Iris pigment epithelial cell (primary cell): Measurements from ENCODE around the gene COLQ.
A peak's percentile ranks its signal among the peaks of the same experiment; 100 is the strongest.
"Not testable (repeated sequence)": the region's sequence is repeated elsewhere in the genome, so short reads cannot be mapped to it uniquely, and the experiment has no call there.

Experiments used
- DNase-seq: peaks from one replicate; pipeline ENCODE4 v3.0.0-alpha.2; 2011; ENCODE audit warnings: low read depth

COLQ gene

DNA sequence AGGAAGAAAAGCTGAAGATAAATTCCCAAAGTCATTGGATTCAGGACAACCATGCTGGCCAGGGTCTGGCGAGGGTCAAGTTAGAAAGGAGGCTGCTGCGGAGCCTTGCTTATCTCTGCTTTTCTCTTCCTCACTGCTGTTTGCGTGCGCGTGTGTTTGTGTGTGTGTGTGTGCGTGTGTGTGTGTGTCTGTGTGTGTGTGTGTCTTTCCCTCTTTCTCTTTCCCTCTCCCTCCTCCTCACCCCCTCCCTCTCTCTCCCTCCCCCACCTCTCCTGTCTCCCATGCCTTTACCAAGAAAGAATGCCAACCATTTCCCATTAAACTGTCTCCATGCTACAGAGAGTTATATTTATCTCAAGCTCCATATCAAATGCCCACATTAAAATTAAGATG, at the start of gene COLQ:
Gene COLQ, minus strand, starts transcription at position 134 of the 393 bp plus-strand sequence. Its CDS starts 81 bp downstream, at position 53.
- DNase-seq: no peak

- DNase-seq: peak; percentile 10
These were observed 41.7 kb upstream of the COLQ start for GRCh38 chr3:15563190-15563589.

- DNase-seq: no peak
These were observed 41.1 kb upstream of the COLQ start for GRCh38 chr3:15562560-15562959.

DNA sequence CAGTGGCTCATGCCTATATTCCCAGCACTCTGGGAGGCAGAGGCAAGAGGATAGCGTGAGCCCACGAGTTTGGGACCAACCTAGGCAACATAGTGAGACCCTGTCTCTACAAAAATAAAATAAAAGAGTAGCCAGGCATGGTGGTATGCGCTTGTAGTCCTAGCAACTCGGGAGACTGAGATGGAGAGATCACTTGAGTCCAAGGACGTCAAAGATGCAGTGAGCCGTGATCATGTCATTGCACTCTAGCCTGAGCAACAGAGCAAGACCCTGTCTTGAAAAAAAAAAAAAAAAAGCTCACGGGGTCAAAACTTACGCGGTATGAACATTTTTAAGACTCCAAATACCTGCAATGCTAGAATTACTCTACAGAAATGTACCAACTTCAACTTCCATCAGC, 37.1 kb upstream of the COLQ start:
- no peak for DNase-seq

DNA sequence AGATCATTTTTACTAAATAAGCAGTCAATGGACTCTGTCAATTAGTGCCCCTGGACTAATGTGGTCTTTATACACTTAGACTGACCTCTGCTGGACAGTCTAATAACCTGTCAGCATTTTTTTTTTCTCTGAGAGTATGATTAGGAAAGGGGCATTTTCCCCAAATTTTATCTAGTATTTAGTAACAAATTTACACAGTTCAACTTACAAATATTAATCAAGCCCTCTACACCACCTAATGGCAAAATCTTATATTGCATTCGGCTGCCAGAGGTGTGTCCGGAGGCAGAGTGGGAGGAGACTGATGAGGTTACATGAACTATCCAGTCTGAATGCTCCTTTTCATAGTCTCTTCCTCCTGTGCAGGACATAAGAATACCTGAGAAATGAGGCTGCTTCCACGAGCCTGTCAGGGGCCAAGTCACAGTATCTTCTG, 36.0 kb upstream of the COLQ start:
- peak; percentile 84 for DNase-seq

DNA sequence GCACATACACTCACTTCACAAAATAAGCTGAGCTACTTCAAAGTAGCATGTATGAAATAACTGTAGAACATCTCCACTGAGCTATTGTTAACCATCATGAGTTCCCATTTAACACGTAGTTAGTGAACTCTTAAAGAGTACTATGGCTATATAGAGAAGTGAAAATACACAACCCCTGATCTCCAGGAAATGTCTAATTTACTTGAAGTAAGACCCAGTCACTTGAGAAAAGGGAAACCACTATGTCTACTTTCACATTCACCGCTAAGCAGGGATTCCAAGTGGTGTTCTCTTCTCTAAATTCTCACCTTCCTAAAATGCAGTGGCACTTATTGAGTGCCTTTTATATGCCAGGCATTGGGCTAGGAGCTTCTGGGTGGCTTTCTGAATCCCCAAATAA, 35.0 kb upstream of the COLQ start:
- DNase-seq: no peak

GRCh38 chr3:15553749-15554148, 32.2 kb upstream of the COLQ start:
- no peak for DNase-seq

DNA sequence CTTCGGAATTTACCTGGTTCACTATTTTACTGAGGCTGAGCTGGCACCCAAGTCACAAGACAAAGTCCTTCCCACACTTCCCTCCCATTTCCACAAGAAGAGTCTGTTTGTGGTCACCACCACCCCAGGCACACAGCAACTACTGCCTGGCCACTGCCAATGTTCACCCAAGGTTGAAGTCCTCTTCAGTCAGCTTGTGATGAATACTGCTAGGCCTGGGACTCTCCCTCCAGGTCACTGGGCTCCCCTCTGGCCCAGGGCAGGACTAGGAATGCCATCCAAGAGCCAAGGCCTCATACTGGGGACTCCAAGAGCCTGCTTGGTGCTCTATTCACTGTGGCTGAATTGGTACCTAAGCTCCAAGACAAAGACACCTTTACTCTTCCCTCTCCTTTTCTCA, 30.4 kb upstream of the COLQ start:
- no peak for DNase-seq

- no peak for DNase-seq
These were observed 28.3 kb upstream of the COLQ start for GRCh38 chr3:15549846-15550245.

DNA sequence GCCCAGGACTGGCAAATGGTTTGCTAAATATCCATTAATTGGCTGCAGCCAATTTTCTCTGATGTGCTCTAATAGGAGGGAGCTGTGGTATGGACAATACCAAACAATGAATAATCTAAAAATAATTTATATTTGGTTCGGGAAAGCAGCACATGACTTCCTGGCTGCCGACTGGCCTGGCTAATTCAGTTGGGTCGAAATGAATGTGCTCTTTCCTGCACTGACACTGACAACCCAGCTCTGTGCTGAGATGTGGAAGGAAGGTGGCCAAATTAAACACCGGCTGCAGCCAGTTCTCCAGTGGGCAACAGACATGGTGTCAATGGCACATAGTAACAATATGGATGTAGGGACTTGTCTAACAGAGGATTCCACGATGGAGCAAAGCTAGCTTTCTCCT, 21.1 kb upstream of the COLQ start:
- no peak for DNase-seq

DNA sequence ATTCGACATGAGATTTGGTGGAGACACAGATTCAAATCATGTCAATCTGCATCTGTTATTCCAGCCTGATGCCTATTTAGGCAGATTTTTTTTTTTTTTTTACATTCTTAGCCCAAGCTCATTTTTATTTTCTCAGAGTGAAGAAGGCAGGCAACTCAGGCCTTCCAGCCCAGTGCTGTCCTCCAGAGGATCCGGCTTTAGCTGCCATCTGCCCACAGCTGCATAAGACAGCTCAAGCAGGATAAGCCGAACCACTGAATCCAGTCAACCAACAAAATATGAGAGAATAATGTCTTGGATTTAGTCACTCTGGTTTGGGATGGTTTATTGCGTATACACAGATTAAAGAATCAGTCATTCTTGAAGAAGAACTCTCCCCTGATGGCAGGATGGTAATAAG, 19.9 kb upstream of the COLQ start:
- no peak for DNase-seq

- no peak for DNase-seq
These were observed 17.6 kb upstream of the COLQ start for GRCh38 chr3:15539066-15539465.

DNA sequence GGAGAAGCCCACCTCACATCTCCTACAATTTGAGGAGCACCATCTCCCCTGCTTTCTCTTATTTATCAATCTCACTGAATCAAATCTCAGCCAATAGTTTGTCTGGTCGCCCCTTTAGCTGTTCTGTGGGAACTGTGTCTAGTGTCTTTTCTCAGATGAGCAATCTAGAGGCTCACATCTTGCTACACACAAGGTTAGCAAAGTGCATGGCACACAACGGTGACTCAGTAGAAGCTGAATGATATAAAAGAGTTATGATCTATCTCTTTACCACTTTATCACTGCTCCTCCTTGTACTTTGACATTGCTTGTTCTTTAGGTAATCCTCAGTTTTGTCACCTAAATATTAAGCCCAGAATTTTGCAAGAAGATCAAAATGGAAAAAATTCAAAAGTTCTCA, 16.8 kb upstream of the COLQ start:
- no peak for DNase-seq

- DNase-seq: no peak
These were observed 15.3 kb upstream of the COLQ start for GRCh38 chr3:15536856-15537255.

GRCh38 chr3:15535732-15536131, 14.2 kb upstream of the COLQ start:
- peak; percentile 17 for DNase-seq

DNA sequence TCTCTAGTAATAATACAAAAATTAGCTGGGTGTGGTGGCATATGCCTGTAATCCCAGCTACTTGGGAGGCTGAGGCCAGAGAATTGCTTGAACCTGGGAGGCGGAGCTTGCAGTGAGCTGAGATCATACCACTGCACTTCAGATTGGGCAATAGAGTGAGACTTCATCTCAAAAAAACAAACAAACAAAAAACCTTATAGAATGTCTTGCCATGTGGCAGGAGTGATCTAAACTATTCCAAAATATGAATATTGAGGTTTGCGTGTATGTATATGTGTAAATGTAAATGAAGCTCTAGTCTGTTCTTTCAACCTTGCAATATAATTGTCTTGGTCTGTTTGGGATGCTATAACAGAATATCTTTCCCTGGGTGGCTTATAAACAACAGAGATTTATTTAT, 11.1 kb upstream of the COLQ start:
- DNase-seq: not testable (repeated sequence)

- DNase-seq: no peak
These were observed 9.8 kb upstream of the COLQ start for GRCh38 chr3:15531346-15531745.

GRCh38 chr3:15528854-15529537, 7.5 kb upstream of the COLQ start:
- no peak for DNase-seq

- DNase-seq: peak; percentile 34
These were observed 5.5 kb upstream of the COLQ start for GRCh38 chr3:15527031-15527459.

DNA sequence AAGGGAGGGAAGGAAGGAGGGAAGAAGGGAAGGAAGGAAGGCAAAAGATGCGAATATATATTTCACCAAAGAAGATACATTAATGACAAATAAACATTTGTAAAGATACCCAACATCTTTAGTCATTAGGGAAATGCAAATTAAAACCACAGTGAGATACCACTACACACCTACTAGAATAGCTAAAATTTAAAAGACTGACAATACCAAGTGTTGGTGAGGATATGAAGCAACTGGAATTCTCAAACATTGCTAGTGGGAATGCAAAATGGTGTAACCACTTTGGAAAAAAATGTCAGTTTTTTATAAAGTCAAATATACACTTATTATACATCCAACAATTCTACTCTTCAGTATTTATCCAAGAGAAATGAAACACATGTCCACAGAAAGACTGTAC, 4.3 kb upstream of the COLQ start:
- no peak for DNase-seq

DNA sequence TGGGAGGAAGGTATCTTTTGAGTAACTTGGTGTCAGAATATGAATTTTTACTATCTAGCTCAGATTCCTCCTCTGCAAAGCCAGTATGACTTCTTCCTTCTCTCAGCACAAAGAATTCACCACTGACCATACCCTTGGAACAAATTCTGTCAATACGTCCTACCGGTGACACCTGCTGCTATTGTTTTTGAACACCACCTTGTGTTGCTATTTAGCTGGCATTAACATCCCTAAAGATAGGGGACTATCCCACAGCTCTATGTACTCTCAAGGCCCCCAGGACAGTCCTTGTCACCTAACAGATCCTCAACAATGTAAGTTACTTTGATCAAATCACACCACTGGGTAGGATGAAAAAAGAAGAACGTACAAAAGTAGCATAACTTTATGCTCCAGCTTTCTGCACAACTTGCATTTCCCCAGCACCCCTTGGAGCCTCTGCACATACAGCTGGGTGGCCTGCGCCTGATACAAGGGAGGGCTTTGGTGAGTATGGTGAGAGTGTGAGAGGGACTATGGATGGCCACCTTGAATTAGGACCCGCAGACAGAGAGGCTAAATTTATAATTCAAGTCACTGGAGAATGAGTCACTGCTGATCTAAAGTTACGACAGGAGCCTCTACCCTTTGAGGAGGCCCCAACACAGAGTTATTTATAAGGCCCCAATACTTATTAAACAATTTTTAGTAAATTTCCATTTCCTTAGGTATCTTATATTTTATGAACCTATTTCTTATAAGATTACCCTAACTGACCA, 2.3 kb upstream of the COLQ start:
- DNase-seq: no peak

GRCh38 chr3:15522016-15522415, 510 bp upstream of the COLQ start:
- DNase-seq: no peak

DNA sequence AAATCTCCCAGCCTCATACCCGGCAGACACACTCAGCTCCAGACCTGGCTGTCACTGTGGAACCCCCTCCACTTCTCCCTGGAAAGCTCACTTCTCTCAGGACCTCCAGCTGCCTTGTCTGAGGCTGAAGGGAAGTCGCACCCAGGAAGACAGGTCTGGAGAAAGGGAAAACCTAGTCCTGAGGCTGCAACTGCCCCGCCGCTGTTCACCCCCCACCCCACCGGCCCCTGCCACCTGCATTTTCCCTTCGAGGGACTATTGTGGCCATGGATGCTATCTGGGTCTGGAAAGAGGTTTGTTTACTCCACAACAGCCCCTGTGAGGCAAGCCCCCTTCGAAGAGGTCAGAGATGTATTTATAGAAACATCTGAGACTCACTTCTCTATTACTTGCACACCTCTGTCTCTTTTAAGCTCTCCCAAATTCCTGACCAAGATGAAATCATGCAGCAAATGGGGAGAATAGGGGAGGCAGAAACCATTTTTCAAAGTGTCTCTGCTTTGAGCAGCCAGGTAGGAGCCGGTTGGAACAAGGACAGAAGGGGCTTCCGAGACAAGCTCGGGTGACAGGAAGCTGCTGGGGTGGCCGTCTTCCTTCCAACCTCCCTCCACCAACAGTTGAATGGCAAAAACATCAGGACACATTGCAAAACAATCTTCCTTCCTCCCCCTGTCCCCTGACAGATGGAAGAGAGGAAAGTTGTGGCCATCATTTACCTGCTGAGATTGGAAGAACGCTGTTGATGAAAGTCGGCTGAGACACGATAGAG, 518 bp downstream of the COLQ start:
- no peak for DNase-seq
